ENCODE data around the gene GEMIN7.
A peak's percentile ranks its signal among the peaks of the same experiment; 100 is the strongest.

Gene GEMIN7

GRCh38 chr19:45063851-45064801 lies 14.9 kb upstream of the GEMIN7 start:
- no peak for DNase-seq

- no peak for DNase-seq
Measured at GRCh38 chr19:45066921-45067661, 12.0 kb upstream of the GEMIN7 start.

GRCh38 chr19:45068041-45068440 lies 11.0 kb upstream of the GEMIN7 start:
- DNase-seq, result no peak

- no peak for DNase-seq
Measured at GRCh38 chr19:45069056-45069455, 10.0 kb upstream of the GEMIN7 start.

GRCh38 chr19:45070214-45070613 lies 8.8 kb upstream of the GEMIN7 start:
- DNase-seq, result no peak

- no peak for DNase-seq
Measured at GRCh38 chr19:45070861-45071544, 8.1 kb upstream of the GEMIN7 start.

GRCh38 chr19:45071545-45071938 lies 7.5 kb upstream of the GEMIN7 start:
- no peak for DNase-seq

GRCh38 chr19:45071969-45072790 lies 6.9 kb upstream of the GEMIN7 start:
- no peak for DNase-seq

- no peak for DNase-seq
Measured at GRCh38 chr19:45074744-45075300, 4.2 kb upstream of the GEMIN7 start.

GRCh38 chr19:45075301-45076028 lies 3.6 kb upstream of the GEMIN7 start:
- DNase-seq, result peak; percentile 27

GRCh38 chr19:45076029-45076850 lies 2.8 kb upstream of the GEMIN7 start, which contains the start of gene ZNF296:
TSS of gene ZNF296 (minus strand) at chr19:45076478. CDS start at chr19:45076373, 105 bp downstream.
- DNase-seq, result peak; percentile 75

- no peak for DNase-seq
Measured at GRCh38 chr19:45076851-45077730, 2.0 kb upstream of the GEMIN7 start.

- no peak for DNase-seq
Measured at GRCh38 chr19:45078390-45079062, 534 bp upstream of the GEMIN7 start.

- no peak for DNase-seq
Measured at GRCh38 chr19:45079911-45080370, 881 bp downstream of the GEMIN7 start.

- DNase-seq, result no peak
Measured at GRCh38 chr19:45082170-45082569, 3.1 kb downstream of the GEMIN7 start.

GRCh38 chr19:45086480-45086879 lies 7.4 kb downstream of the GEMIN7 start:
- DNase-seq, result no peak

GRCh38 chr19:45087531-45087930 lies 8.5 kb downstream of the GEMIN7 start:
- peak; percentile 76 for DNase-seq

- no peak for DNase-seq
Measured at GRCh38 chr19:45090034-45090433, 11.0 kb downstream of the GEMIN7 start.

GRCh38 chr19:45090606-45091005 lies 11.5 kb downstream of the GEMIN7 start:
- no peak for DNase-seq
